HG03175 (cell line): ENCODE data around the gene EIF4A3.

Experiments
- ATAC-seq: cut with Tn5 transposase; IDR thresholded peaks from one replicate; pipeline ENCODE4 v1.9.1; 2021; ENCODE audit warnings: mild to moderate bottlenecking, moderate library complexity; ENCODE audit not compliant: unreplicated experiment

The EIF4A3 gene

GRCh38 chr17:80113033-80113484 lies 33.9 kb downstream of the EIF4A3 start:
- no peak for ATAC-seq

GRCh38 chr17:80112471-80113032 lies 34.4 kb downstream of the EIF4A3 start:
- no peak for ATAC-seq

- no peak for ATAC-seq
Measured at GRCh38 chr17:80111702-80112470, 35.0 kb downstream of the EIF4A3 start.

- ATAC-seq, result no peak
Measured at GRCh38 chr17:80110927-80111701, 35.8 kb downstream of the EIF4A3 start.

- ATAC-seq, result no peak
Measured at GRCh38 chr17:80110447-80110812, 36.5 kb downstream of the EIF4A3 start.

- ATAC-seq, result no peak
Measured at GRCh38 chr17:80109713-80110446, 37.0 kb downstream of the EIF4A3 start.

GRCh38 chr17:80109066-80109660 lies 37.8 kb downstream of the EIF4A3 start:
- ATAC-seq, result no peak

GRCh38 chr17:80108036-80108971 lies 38.6 kb downstream of the EIF4A3 start:
- no peak for ATAC-seq

GRCh38 chr17:80107231-80108021 lies 39.5 kb downstream of the EIF4A3 start:
- no peak for ATAC-seq

- ATAC-seq, result no peak
Measured at GRCh38 chr17:80106751-80107150, 40.2 kb downstream of the EIF4A3 start.

GRCh38 chr17:80106176-80106575 lies 40.8 kb downstream of the EIF4A3 start:
- ATAC-seq, result no peak

GRCh38 chr17:80105762-80106161 lies 41.2 kb downstream of the EIF4A3 start:
- no peak for ATAC-seq

GRCh38 chr17:80104956-80105375 lies 42.0 kb downstream of the EIF4A3 start:
- ATAC-seq, result no peak

- ATAC-seq, result no peak
Measured at GRCh38 chr17:80104321-80104955, 42.5 kb downstream of the EIF4A3 start.

GRCh38 chr17:80103449-80104085 lies 43.4 kb downstream of the EIF4A3 start:
- ATAC-seq, result no peak

GRCh38 chr17:80102664-80103448 lies 44.1 kb downstream of the EIF4A3 start:
- ATAC-seq, result no peak
